GM18502 (cell line): ENCODE results near the gene ASIP.
"Not testable (repeated sequence)": the region's sequence is repeated elsewhere in the genome, so short reads cannot be mapped to it uniquely, and the experiment has no call there.

ENCODE experiments used
- ATAC-seq: cut with Tn5 transposase; IDR thresholded peaks from one replicate; pipeline ENCODE4 v1.9.1; 2021; ENCODE audit warnings: mild to moderate bottlenecking; ENCODE audit not compliant: unreplicated experiment, poor library complexity

ASIP gene

DNA sequence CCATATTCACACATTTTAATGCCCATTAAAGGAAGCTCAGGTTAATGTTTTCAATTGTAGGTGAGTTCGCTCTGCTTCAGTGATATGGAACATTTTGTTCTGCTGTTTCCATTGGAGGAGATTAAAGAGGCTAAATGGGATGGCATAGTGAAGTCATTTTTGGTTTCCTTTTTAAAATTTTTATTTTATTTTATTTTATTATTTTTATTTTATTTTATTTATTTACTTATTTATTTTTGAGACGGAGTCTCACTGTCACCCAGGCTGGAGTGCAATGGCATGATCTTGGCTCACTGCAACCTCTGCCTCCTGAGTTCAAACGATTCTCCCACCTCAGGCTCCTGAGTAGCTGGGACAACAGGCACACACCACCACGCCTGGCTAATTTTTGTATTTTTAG, 792 bp downstream of the ASIP start:
- not testable (repeated sequence) for ATAC-seq

DNA sequence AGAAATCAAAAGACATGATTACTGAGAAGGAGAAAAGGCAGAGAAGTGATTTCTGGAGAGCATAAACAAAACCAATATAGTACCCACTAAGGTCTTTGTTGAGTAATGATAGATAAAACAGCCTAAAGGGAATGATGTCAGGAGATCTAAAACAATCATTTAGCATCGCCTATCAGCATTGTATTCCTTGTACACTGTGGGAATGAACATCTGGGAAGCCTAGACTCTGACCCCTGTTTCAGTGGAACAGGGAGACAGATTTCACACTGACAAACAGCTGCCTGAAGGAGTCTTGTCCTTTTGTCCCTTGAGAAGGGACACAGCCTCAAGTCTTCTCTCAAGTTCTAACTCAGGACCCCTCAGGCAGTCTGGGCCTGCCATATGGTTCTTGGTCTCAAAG, 1.7 kb downstream of the ASIP start:
- no peak for ATAC-seq

DNA sequence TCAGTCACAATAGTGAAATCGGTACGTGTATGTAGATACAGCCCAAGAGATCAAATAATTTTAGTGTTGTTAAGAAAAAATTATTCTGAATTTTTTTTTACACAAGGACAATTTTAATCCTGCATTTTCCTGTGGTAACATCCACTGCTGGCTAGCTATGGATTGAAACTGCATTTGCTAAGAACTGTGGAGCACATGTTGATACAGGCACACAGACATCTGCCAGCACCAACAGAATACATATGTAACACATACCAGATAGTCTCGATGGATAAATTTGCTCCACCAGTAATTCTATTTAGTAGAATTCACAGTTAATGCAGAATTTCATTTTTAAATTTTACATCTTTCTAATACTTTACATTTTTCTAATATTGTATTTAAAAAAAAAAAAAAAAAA, 2.2 kb downstream of the ASIP start:
- ATAC-seq, result no peak

- no peak for ATAC-seq
These were observed 5.0 kb downstream of the ASIP start for GRCh38 chr20:34246126-34246626.

- peak; percentile 69 for ATAC-seq
These were observed 8.1 kb downstream of the ASIP start for GRCh38 chr20:34249291-34249690.

DNA sequence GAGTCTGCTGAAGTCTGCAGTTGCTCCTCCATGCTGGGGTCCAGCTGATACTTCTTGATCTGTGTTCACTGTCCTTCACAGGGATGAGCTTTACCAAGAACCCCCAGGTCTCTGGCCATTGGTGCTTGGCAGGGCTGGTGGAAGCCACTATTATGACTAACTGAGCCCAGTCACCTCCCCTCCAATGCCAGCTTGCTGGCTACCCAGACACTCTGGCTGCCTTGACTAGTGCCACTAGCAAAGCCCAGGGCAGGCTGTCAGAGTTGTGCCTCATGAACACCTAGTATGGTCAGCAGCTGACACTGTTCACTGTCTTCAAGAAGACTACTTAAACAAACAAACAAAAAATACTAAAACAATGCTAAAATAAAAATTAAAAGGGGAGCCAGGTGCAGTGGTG, 8.8 kb downstream of the ASIP start:
- ATAC-seq, result no peak

DNA sequence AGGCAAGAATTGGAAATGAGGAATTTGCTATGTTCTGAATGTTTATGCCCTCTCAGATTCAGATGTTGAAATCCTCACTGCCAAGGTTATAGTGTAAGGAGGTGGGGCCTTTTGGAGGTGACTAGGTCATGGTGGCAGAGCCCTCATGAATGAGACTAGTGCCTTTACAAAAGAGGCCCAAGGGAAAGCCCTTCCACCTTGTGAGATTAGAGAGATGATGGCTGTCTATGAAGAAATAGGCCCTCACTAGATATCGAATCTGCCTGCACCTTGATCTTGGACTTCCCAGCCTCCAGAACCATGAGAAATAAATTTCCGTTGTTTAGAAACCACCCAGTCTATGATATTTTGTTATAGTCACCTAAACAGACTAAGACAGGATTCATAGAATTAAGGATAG, 10.4 kb downstream of the ASIP start:
- ATAC-seq, result no peak

- ATAC-seq, result not testable (repeated sequence)
These were observed 11.3 kb downstream of the ASIP start for GRCh38 chr20:34252431-34253086.

- ATAC-seq, result no peak
These were observed 13.8 kb downstream of the ASIP start for GRCh38 chr20:34254979-34255378.

DNA sequence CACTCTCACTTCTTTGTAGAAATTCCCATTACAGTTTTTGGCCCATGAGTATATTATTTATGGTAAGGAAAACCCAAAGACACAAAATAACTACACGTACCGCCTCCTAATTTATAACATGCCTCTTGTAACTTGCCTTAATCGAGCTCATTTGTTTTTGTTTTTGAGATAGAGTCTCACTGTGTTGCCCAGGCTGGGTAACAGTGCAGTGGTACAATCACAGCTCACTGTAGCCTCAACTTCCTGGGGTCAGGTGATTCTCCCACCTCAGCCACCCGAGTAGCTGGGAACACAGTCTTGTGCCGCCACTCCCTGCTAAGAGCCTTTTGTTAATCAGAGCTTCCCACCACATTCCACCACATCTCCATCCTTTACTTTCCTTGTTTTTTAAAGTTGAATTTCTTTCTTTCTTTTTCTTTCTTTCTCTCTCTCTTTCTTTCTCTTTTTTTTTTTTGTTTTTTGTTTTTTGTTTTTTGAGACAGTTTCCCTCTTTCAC, 15.5 kb downstream of the ASIP start:
- ATAC-seq, result no peak

- ATAC-seq, result no peak
These were observed 19.2 kb downstream of the ASIP start for GRCh38 chr20:34260208-34260942.

DNA sequence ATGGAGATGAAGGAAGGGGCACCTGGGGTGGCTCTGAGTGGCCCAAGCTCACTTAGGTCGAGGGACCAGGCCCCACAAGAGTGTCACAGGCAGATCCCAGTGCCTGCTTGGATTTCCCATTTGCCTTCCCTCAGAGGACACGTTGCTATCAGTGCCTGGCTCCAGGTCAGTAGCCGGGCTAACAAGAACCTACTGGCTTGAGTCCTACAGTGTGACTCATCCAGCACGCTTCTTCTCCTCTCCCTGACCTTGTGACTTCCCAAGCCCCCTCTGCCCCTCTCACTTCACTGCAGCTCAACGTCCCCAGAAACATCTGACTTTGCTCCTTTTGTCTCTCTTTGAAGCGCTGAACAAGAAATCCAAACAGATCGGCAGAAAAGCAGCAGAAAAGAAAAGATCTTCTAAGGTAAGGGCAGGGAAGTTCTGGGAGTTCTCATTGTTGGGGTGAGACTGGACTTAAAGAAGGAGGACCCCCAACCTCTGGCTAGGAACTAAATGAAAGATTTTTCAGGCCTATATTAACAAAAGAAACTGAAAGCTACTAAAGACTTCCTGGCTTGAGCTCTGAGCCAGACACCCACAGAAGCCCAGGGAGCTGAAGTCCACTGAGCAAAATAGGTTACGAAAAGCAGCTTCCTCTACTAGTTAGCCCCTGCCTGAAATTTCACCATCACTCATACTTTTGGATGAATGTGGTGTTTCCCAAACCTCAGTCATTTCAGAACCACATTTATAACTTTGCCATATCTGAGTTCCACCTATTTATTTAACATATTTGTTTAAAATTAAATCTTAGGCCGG, 21.5 kb downstream of the ASIP start:
- ATAC-seq, result no peak

GRCh38 chr20:34263468-34263867, 22.2 kb downstream of the ASIP start:
- not testable (repeated sequence) for ATAC-seq

DNA sequence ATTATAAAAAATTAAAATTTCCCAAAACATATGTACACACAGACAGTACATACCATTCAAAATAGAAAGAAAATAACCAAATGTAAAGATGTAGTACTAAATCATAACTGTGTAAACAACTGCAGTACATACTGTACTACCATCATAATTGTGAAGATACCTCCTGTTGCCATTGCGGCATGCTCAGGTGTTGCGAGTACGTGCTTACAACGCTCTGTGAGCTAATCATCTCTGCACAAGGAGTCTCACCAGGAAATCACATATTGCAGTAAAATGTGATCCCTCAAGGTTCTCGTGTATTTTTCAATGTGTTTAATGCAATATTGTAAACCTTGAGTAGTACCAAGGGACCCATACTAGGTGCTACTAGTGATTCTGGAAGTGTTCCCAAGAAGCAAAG, 22.9 kb downstream of the ASIP start:
- ATAC-seq, result no peak

DNA sequence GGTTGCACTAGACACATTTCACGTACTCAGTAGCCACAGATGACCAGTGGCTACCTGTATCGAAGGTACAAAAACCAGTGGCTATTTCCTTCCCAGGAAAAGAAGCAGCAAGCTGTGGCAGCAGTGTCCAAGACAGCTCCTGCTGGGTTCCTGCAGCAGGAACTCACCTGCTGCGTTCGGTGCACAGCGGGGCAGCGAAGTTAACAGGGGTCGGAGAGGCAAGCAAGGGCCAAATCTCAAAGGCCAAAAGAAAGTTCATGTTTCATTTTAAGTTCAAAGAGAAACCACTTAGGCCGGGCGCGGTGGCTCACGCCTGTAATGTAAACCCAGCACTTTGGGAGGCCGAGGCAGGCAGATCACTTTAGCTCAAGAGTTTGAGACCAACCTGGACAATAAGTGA, 26.9 kb downstream of the ASIP start:
- no peak for ATAC-seq

- ATAC-seq, result no peak
These were observed 27.8 kb downstream of the ASIP start for GRCh38 chr20:34268851-34269636.

DNA sequence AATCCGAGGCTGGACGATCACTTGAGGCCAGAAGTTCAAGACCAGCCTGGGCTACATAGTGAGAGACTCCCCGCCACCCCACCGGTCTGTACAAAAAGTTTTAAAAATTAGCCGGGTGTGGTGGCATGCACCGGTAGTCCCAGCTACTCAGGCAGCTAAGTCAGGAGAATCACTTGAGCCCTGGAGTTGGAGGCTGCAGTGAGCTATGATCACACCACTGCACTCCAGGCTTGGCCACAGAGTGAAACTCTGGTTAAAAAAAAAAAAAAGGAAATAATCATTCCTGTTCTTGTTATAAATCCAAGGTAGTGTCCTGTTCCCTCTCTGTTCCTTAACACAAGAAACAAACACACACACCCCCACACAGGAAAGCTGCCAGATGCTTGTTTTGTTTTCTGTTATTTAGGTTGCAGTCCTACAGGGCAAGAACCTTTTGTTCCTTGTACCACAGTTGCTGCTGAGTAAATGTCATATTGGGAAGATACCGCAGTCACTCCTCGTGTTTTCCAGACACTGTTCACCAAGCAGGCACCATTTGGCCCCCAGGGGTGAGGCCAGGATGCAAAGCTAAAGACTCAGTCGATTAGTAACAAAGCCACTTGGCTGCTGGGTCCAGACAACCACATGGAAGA, 28.9 kb downstream of the ASIP start:
- ATAC-seq, result no peak

- no peak for ATAC-seq
These were observed 30.7 kb downstream of the ASIP start for GRCh38 chr20:34271956-34272355.

DNA sequence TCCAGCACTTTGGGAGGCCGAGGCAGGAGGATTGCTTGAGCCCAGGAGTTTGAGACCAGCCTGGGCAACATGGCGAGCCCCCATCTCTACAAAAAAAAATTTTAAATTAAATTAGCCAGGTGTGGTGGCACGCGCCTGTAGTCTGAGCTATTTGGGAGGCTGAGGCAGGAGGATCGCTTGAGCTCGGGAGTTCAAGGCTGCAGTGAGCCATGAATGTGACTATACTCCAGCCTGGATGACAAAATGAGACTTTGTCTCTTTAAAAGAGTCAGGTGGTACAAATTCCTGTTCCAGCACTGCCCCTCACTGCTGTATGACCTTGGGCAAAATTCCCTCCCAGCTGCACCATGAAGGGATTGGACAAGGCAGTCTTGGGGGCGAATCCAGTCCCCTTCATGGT, 33.5 kb downstream of the ASIP start:
- no peak for ATAC-seq

DNA sequence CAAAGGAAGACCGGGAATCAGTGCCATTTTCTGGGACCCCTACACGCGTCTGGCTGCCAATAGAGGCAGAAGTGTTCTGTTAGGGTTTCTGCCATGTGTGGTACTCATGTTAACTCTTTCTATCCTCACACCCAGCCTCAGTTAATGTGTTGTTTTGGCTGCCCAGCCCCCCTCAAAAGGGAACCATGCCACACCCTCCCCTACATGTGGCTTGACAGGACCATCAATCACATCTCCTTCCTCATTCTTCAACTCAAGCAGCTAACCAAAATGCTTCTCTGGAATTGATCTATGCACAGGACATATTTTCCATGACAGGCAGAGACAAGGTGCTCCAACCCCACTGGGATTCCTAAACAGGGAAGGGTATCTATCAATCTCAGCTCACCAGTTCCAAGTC, 40.0 kb downstream of the ASIP start:
- ATAC-seq, result no peak
